C1 segment of cervical spinal cord (tissue), 14 donors: ENCODE results near the gene BROX.

Experiments
- DNase-seq, 14 donors: peaks; one replicate each; lab custom pipeline; 2025; lab: John Stamatoyannopoulos, UW

The BROX gene

GRCh38 chr1:222777463-222777862 is 65.1 kb downstream of the BROX start:
- no peak for DNase-seq

- DNase-seq: no peak
Measured at GRCh38 chr1:222777977-222778376, 65.6 kb downstream of the BROX start.

- DNase-seq: no peak
Measured at GRCh38 chr1:222781251-222781650, 68.9 kb downstream of the BROX start.

DNA sequence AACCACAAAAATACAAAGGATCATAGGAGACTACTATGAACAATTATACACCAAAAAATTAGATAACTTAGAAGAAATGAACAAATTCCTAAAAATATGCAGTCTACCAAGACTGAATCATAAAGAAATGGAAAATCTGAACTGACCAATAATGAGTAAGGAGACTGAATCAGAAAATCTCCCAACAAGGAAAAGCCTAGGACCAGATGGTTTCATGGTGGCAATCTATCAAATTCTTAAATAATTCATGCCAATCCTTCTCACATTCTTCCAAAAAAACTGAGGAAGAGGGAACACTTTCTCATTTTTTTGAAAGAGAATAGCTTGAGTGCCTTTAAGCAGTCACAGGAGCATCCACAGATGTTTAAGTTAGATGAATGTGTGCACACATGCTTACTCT is 70.7 kb downstream of the BROX start:
- no peak for DNase-seq

GRCh38 chr1:222784371-222784770 is 72.0 kb downstream of the BROX start:
- DNase-seq: peak in 1 of 14 donors; percentile 4
